8988T (cell line): ENCODE measurements around the gene KLHDC4.
A peak's percentile ranks its signal among the peaks of the same experiment; 100 is the strongest.

Source experiments
- DNase-seq: peaks from one replicate; pipeline ENCODE4 v3.0.0; 2011

Gene KLHDC4

GRCh38 chr16:87715231-87715630 lies 50.6 kb downstream of the KLHDC4 start:
- no peak for DNase-seq

- DNase-seq = no peak
These were observed 52.1 kb downstream of the KLHDC4 start for GRCh38 chr16:87713451-87714229.

GRCh38 chr16:87712184-87712762 lies 53.5 kb downstream of the KLHDC4 start:
- DNase-seq = no peak

- no peak for DNase-seq
These were observed 54.9 kb downstream of the KLHDC4 start for GRCh38 chr16:87710887-87711286.

- DNase-seq = no peak
These were observed 56.1 kb downstream of the KLHDC4 start for GRCh38 chr16:87709677-87710076.

GRCh38 chr16:87708881-87709638 lies 56.7 kb downstream of the KLHDC4 start:
- no peak for DNase-seq

GRCh38 chr16:87707714-87708580 lies 57.8 kb downstream of the KLHDC4 start:
- no peak for DNase-seq

GRCh38 chr16:87707097-87707496 lies 58.7 kb downstream of the KLHDC4 start:
- DNase-seq = no peak

GRCh38 chr16:87706278-87707000 lies 59.3 kb downstream of the KLHDC4 start:
- no peak for DNase-seq

- no peak for DNase-seq
These were observed 60.0 kb downstream of the KLHDC4 start for GRCh38 chr16:87705771-87706277.

GRCh38 chr16:87704754-87705353 lies 60.9 kb downstream of the KLHDC4 start:
- no peak for DNase-seq

- DNase-seq = no peak
These were observed 61.9 kb downstream of the KLHDC4 start for GRCh38 chr16:87703835-87704375.

GRCh38 chr16:87703071-87703470 lies 62.7 kb downstream of the KLHDC4 start:
- no peak for DNase-seq

GRCh38 chr16:87702325-87702811 lies 63.4 kb downstream of the KLHDC4 start:
- peak; percentile 99 for DNase-seq

- no peak for DNase-seq
These were observed 64.3 kb downstream of the KLHDC4 start for GRCh38 chr16:87701505-87701921.

- DNase-seq = no peak
These were observed 64.7 kb downstream of the KLHDC4 start for GRCh38 chr16:87701078-87701460.

GRCh38 chr16:87700406-87701077 lies 65.2 kb downstream of the KLHDC4 start:
- no peak for DNase-seq

GRCh38 chr16:87698676-87699199 lies 67.0 kb downstream of the KLHDC4 start:
- no peak for DNase-seq

- DNase-seq = no peak
These were observed 67.5 kb downstream of the KLHDC4 start for GRCh38 chr16:87698241-87698640.

- DNase-seq = no peak
These were observed 68.0 kb downstream of the KLHDC4 start for GRCh38 chr16:87697792-87698191.
